Measurements from ENCODE around the gene DLGAP3.
"Not testable (repeated sequence)": the region's sequence is repeated elsewhere in the genome, so short reads cannot be mapped to it uniquely, and the experiment has no call there.

DLGAP3 gene

GRCh38 chr1:34831721-34832246 is 97.7 kb downstream of the DLGAP3 start:
- DNase-seq: no peak

GRCh38 chr1:34829250-34829649 is 100.2 kb downstream of the DLGAP3 start:
- no peak for DNase-seq

GRCh38 chr1:34828611-34829010 is 100.8 kb downstream of the DLGAP3 start:
- DNase-seq: no peak

- no peak for DNase-seq
These were observed 102.0 kb downstream of the DLGAP3 start for GRCh38 chr1:34827341-34827941.

GRCh38 chr1:34825455-34826091 is 103.9 kb downstream of the DLGAP3 start:
- no peak for DNase-seq

- DNase-seq: no peak
These were observed 104.5 kb downstream of the DLGAP3 start for GRCh38 chr1:34824817-34825454.

GRCh38 chr1:34822202-34822601 is 107.2 kb downstream of the DLGAP3 start:
- DNase-seq: no peak

- not testable (repeated sequence) for DNase-seq
These were observed 110.6 kb downstream of the DLGAP3 start for GRCh38 chr1:34818862-34819261.

GRCh38 chr1:34816778-34817177 is 112.7 kb downstream of the DLGAP3 start:
- DNase-seq: no peak

- no peak for DNase-seq
These were observed 113.1 kb downstream of the DLGAP3 start for GRCh38 chr1:34816332-34816731.
